GM23338 (cell line): ENCODE measurements around the gene GRIFIN.

Source experiments
- CREB1 ChIP-seq: fragments of 250-450 bp; sonication (Bioruptor Pico); IDR thresholded peaks from 2 replicates; pipeline ENCODE4 v1.5.0; 2020; ENCODE audit warnings: low read depth, mild to moderate bottlenecking, moderate library complexity
- CTCF ChIP-seq, 2 experiments: fragments of 200-600 bp in 1 of 2; sonication (generic) in 1 of 2; conservative IDR thresholded peaks; 2 replicates each; pipeline versions ENCODE4 v1.5.1 to v1.6.1; 2016 to 2017; ENCODE audit warnings: antibody characterized with exemption in 2 of 2, low read depth in 2 of 2, mild to moderate bottlenecking in 2 of 2, moderate library complexity in 1 of 2
- ETS1 ChIP-seq: IDR thresholded peaks from 2 replicates; pipeline ENCODE4 v1.6.1; 2016; ENCODE audit warnings: antibody characterized with exemption
- EZH2 ChIP-seq: fragments of 200-600 bp; sonication (generic); IDR thresholded peaks from one replicate; pipeline ENCODE4 v1.8.0; 2017; ENCODE audit warnings: antibody characterized with exemption, mild to moderate bottlenecking, low read depth; ENCODE audit not compliant: unreplicated experiment
- EZH2phosphoT487 ChIP-seq: fragments of 200-600 bp; sonication (generic); IDR thresholded peaks from one replicate; pipeline ENCODE4 v1.8.1; 2018; ENCODE audit warnings: antibody characterized with exemption; ENCODE audit not compliant: unreplicated experiment
- JUNB ChIP-seq: IDR thresholded peaks from one replicate; pipeline ENCODE4 v1.6.1; 2016; ENCODE audit warnings: antibody characterized with exemption; ENCODE audit not compliant: unreplicated experiment
- NANOG ChIP-seq: IDR thresholded peaks from 2 replicates; pipeline ENCODE4 v1.6.1; 2016; ENCODE audit warnings: antibody characterized with exemption, borderline replicate concordance
- POLR2AphosphoS5 ChIP-seq: IDR thresholded peaks from 2 replicates; pipeline ENCODE4 v1.6.1; 2016; ENCODE audit warnings: antibody characterized with exemption, low read depth
- REST ChIP-seq: IDR thresholded peaks from one replicate; pipeline ENCODE4 v1.6.1; 2018; ENCODE audit warnings: antibody characterized with exemption; ENCODE audit not compliant: unreplicated experiment
- STAT1 ChIP-seq: IDR thresholded peaks from one replicate; pipeline ENCODE4 v1.6.1; 2016; ENCODE audit warnings: antibody characterized with exemption; ENCODE audit not compliant: unreplicated experiment
- ZNF114 ChIP-seq: fragments of 250-450 bp; sonication (Bioruptor Pico); IDR thresholded peaks from 2 replicates; pipeline ENCODE4 v1.5.0; 2020; ENCODE audit warnings: mild to moderate bottlenecking, moderate library complexity
- ZNF331 ChIP-seq: fragments of 250-450 bp; sonication (Bioruptor Pico); IDR thresholded peaks from 2 replicates; pipeline ENCODE4 v1.5.0; 2020; ENCODE audit warnings: low read depth, mild to moderate bottlenecking, moderate library complexity

GRCh38 chr7:2517678-2518507, 41.7 kb upstream of the GRIFIN start:
- TF ChIP-seq POLR2AphosphoS5 (no peak), EZH2 (no peak), CTCF (conservative IDR thresholded peaks at IDR 0.05; ENCODE audit: low read depth in 2 of 2) (no peak; a peak in 1 of 4 replicates), REST (no peak), CREB1 (CRISPR knock-in tag) (no peak), EZH2phosphoT487 (no peak), JUNB (no peak), ZNF114 (no peak), ETS1 (no peak), ZNF331 (CRISPR knock-in tag) (no peak), NANOG (no peak), STAT1 (no peak)
